HEK293 (cell line): ENCODE data around the gene CADM4.

ENCODE experiments used
- CTCF ChIA-PET: fragments of 350-600 bp; formaldehyde crosslinking; extraction: SDS; loops from one replicate; lab custom pipeline; 2021; ENCODE audit warnings: antibody characterized with exemption; lab: Yijun Ruan, JAX
- POLR2A ChIA-PET: fragments of 300-600 bp; formaldehyde crosslinking; extraction: SDS; loops from one replicate; lab custom pipeline; 2020; ENCODE audit warnings: antibody characterized with exemption, inconsistent platforms; lab: Yijun Ruan, JAX
- H3K27ac ChIP-seq: fragments of 200-500 bp; sonication (Bioruptor generic); 2 replicates; pipeline ENCODE4 v1.5.1; 2014; ENCODE audit warnings: low read depth, low read length, control low read depth, inconsistent platforms; ENCODE audit errors: extremely low read depth
- H3K36me3 ChIP-seq, 2 experiments: fragments of 200-500 bp in 1 of 2; sonication (Bioruptor generic) in 1 of 2; 1 replicate in 1 of 2; 2 replicates in 1 of 2; pipeline ENCODE4 v1.5.1; 2014 to 2017; ENCODE audit warnings: inconsistent platforms in 2 of 2, low read length in 2 of 2; ENCODE audit not compliant: control insufficient read depth in 2 of 2, insufficient read depth in 1 of 2
- H3K4me1 ChIP-seq: fragments of 200-500 bp; sonication (Bioruptor generic); 2 replicates; pipeline ENCODE4 v1.5.1; 2014; ENCODE audit warnings: mild to moderate bottlenecking, low read length, inconsistent platforms; ENCODE audit not compliant: control insufficient read depth, insufficient read depth
- H3K4me3 ChIP-seq: 2 replicates; pipeline ENCODE4 v1.5.1; 2011; ENCODE audit warnings: low read depth, mild to moderate bottlenecking, control low read depth, low read length, moderate library complexity
- H3K9me3 ChIP-seq: fragments of 200-500 bp; sonication (Bioruptor generic); 2 replicates; pipeline ENCODE4 v1.5.1; 2014; ENCODE audit warnings: low read depth, low read length, inconsistent platforms; ENCODE audit not compliant: control insufficient read depth, insufficient read depth
- EGR2 ChIP-seq: fragments of 450-650 bp; formaldehyde crosslinking; IDR thresholded peaks from 2 replicates; pipeline ENCODE4 v1.5.1; 2016; ENCODE audit warnings: low read depth, missing biosample characterization, missing genetic modification characterization
- OSR2 ChIP-seq: fragments of 450-650 bp; formaldehyde crosslinking; IDR thresholded peaks from 2 replicates; pipeline ENCODE4 v1.5.1; 2016; ENCODE audit warnings: missing biosample characterization, missing genetic modification characterization
- SCRT1 ChIP-seq: fragments of 450-650 bp; formaldehyde crosslinking; IDR thresholded peaks from 2 replicates; pipeline ENCODE4 v1.5.1; 2016; ENCODE audit warnings: missing biosample characterization, missing genetic modification characterization, borderline replicate concordance
- SCRT2 ChIP-seq: fragments of 450-650 bp; formaldehyde crosslinking; IDR thresholded peaks from 2 replicates; pipeline ENCODE4 v1.5.1; 2016; ENCODE audit warnings: missing biosample characterization, missing genetic modification characterization
- YY1 ChIP-seq: fragments of 450-650 bp; formaldehyde crosslinking; IDR thresholded peaks from 2 replicates; pipeline ENCODE4 v1.5.1; 2018; ENCODE audit warnings: missing biosample characterization, missing genetic modification characterization
- ZBTB6 ChIP-seq: fragments of 450-650 bp; formaldehyde crosslinking; IDR thresholded peaks from 2 replicates; pipeline ENCODE4 v1.5.1; 2017; ENCODE audit warnings: missing biosample characterization, missing genetic modification characterization
- ZFHX2 ChIP-seq: fragments of 450-650 bp; formaldehyde crosslinking; conservative IDR thresholded peaks from 2 replicates; pipeline ENCODE4 v1.5.1; 2016; ENCODE audit warnings: missing biosample characterization, missing genetic modification characterization
- ZNF121 ChIP-seq: fragments of 450-650 bp; formaldehyde crosslinking; IDR thresholded peaks from 2 replicates; pipeline ENCODE4 v1.5.1; 2016; ENCODE audit warnings: missing biosample characterization, missing genetic modification characterization
- ZNF266 ChIP-seq: fragments of 450-650 bp; formaldehyde crosslinking; IDR thresholded peaks from 2 replicates; pipeline ENCODE4 v1.5.1; 2016; ENCODE audit warnings: missing biosample characterization, missing genetic modification characterization, low read depth
- ZNF302 ChIP-seq: fragments of 450-650 bp; formaldehyde crosslinking; IDR thresholded peaks from 2 replicates; pipeline ENCODE4 v1.5.1; 2016; ENCODE audit warnings: missing biosample characterization, missing genetic modification characterization, low read depth
- ZNF391 ChIP-seq: fragments of 450-650 bp; formaldehyde crosslinking; IDR thresholded peaks from 2 replicates; pipeline ENCODE4 v1.5.1; 2016; ENCODE audit warnings: low read depth, missing biosample characterization, missing genetic modification characterization, borderline replicate concordance
- ZNF394 ChIP-seq: fragments of 450-650 bp; formaldehyde crosslinking; IDR thresholded peaks from 2 replicates; pipeline ENCODE4 v1.5.1; 2016; ENCODE audit warnings: missing biosample characterization, missing genetic modification characterization, mild to moderate bottlenecking, moderate library complexity, borderline replicate concordance
- ZNF571 ChIP-seq: fragments of 450-650 bp; formaldehyde crosslinking; IDR thresholded peaks from 2 replicates; pipeline ENCODE4 v1.5.0; 2017; ENCODE audit warnings: missing biosample characterization, missing genetic modification characterization
- ZNF768 ChIP-seq: fragments of 450-650 bp; formaldehyde crosslinking; IDR thresholded peaks from 2 replicates; pipeline ENCODE4 v1.5.1; 2018; ENCODE audit warnings: missing biosample characterization, mild to moderate bottlenecking, missing genetic modification characterization
- ZNF777 ChIP-seq: fragments of 450-650 bp; formaldehyde crosslinking; IDR thresholded peaks from 2 replicates; pipeline ENCODE4 v1.5.1; 2017; ENCODE audit warnings: missing biosample characterization, missing genetic modification characterization, borderline replicate concordance
- ZNF843 ChIP-seq: fragments of 450-650 bp; formaldehyde crosslinking; IDR thresholded peaks from 2 replicates; pipeline ENCODE4 v1.5.1; 2016; ENCODE audit warnings: missing biosample characterization, missing genetic modification characterization
- ZSCAN16 ChIP-seq: fragments of 450-650 bp; formaldehyde crosslinking; IDR thresholded peaks from 2 replicates; pipeline ENCODE4 v1.5.1; 2016; ENCODE audit warnings: missing biosample characterization, missing genetic modification characterization
- TF ChIP-seq, protein P1 (sequence below): fragments of 450-650 bp; formaldehyde crosslinking; conservative IDR thresholded peaks from 2 replicates; pipeline ENCODE4 v1.5.1; 2016; ENCODE audit warnings: low read depth, missing biosample characterization, missing genetic modification characterization
- TF ChIP-seq, protein P2 (sequence below): fragments of 450-650 bp; formaldehyde crosslinking; IDR thresholded peaks from 2 replicates; pipeline ENCODE4 v1.5.1; 2016; ENCODE audit warnings: missing biosample characterization, missing genetic modification characterization

CADM4 gene

GRCh38 chr19:43592800-43593350 is 46.8 kb downstream of the CADM4 start (continued):
- TF ChIP-seq OSR2 (no peak), ZNF391 (tag by site-specific recombination) (no peak)

DNA sequence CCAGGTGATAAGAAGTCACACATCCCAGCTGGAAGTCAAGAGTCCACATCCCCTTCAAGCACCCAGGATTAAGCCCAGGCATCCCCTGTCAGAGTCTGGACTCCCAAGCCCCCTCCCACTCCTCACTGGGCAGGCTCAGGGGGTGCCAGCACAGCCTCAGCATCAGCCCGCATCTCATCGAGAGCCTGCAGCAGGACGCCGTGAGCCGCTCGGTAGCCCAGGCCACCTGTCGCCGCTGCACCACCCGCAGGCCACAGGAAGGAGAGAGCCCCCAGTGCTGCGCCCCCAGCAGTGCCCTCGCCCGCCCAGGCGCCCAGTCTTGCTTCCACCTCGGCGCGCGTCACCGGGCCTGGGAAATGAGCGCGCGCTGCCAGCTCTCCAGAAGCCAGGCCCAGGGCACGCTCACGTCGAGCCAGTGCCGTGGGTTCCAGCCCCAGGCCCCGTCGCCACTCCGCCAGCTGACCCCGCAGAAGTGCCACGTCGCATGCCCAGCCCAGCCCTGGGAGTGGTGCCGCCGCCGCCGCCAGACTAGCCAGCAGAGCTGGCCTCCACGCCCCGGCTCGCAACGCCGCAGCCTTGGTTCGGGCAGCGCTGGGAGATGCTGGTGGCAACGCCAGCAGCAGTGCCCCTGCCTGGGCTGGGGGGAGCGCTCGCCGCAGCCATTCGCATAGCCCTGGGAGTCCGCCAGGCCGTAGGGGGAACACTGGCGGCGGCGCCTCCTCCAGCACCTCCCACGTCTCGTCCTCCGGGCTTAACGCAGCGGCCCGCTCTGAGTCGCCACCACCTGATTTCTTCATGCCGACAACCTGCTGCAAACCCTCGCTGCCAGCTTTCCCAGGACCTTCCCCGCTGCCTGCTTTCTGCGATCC is 47.5 kb downstream of the CADM4 start:
- ChIA-PET POLR2A (interaction anchor here (1.2 kb wide), 1 partner anchor 76 kb away, joined by 3 read pairs; no protein-coding TSS in a partner anchor), CTCF (interaction anchor here (6.1 kb wide), 1 partner anchor 35 kb away, joined by 91 read pairs; no protein-coding TSS in a partner anchor)
- H3K9me3 ChIP-seq = no peaks in the 10 kb centered on the region

DNA sequence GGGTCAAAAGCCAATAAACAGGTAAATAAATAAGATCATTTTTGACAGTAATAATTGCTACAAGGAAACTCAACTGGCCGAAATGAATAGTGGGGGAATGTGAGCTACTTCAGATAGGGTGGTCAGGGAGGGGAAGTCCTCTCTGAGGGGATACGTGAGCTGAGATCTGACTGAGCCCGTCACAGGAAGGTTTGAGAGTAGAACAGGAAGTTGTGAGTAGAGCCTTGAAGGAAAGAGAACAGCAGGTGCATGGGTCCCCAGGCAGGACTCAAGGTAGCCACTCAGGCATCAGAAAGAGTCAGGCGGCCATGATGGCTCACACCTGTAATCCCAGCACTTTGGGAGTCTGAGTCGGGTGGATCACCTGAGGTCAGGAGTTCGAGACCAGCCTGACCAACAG is 50.0 kb downstream of the CADM4 start:
- CTCF ChIA-PET = no interaction called here
- POLR2A ChIA-PET = interaction anchor here (1.9 kb wide), 1 partner anchor 79 kb away, joined by 5 read pairs; no protein-coding TSS in a partner anchor
- peaks cover 4% of the 10 kb centered on the region; the same call in 1 of the 2 replicates for H3K4me1 ChIP-seq
- no peak overlapping the region for H3K4me3 ChIP-seq
- peaks cover 55 to 71% of the 10 kb centered on the region in 2 experiments for H3K36me3 ChIP-seq
- no peaks in the 10 kb centered on the region for H3K9me3 ChIP-seq
- no peak for TF ChIP-seq ZNF571 (tag by site-specific recombination)
- TF ChIP-seq ZNF121 (tag by site-specific recombination) = 0 out of 2 replicates have a peak, but pooled peaks have one; percentile 12
- no peak for TF ChIP-seq ZNF843
- no peak overlapping the region for H3K27ac ChIP-seq

More for the DNA sequence above, 47.5 kb downstream of the CADM4 start:
- Histone ChIP-seq H3K36me3 (peaks cover 51 to 62% of the 10 kb centered on the region in 2 experiments), H3K27ac (no peak overlapping the region), H3K4me1 (peaks cover 15% of the 10 kb centered on the region), H3K4me3 (no peak overlapping the region)
- TF ChIP-seq SCRT1 (tag by site-specific recombination) = peak; percentile 88
- TF ChIP-seq ZNF302 (tag by site-specific recombination) = no peak
- TF ChIP-seq, protein P1, sequence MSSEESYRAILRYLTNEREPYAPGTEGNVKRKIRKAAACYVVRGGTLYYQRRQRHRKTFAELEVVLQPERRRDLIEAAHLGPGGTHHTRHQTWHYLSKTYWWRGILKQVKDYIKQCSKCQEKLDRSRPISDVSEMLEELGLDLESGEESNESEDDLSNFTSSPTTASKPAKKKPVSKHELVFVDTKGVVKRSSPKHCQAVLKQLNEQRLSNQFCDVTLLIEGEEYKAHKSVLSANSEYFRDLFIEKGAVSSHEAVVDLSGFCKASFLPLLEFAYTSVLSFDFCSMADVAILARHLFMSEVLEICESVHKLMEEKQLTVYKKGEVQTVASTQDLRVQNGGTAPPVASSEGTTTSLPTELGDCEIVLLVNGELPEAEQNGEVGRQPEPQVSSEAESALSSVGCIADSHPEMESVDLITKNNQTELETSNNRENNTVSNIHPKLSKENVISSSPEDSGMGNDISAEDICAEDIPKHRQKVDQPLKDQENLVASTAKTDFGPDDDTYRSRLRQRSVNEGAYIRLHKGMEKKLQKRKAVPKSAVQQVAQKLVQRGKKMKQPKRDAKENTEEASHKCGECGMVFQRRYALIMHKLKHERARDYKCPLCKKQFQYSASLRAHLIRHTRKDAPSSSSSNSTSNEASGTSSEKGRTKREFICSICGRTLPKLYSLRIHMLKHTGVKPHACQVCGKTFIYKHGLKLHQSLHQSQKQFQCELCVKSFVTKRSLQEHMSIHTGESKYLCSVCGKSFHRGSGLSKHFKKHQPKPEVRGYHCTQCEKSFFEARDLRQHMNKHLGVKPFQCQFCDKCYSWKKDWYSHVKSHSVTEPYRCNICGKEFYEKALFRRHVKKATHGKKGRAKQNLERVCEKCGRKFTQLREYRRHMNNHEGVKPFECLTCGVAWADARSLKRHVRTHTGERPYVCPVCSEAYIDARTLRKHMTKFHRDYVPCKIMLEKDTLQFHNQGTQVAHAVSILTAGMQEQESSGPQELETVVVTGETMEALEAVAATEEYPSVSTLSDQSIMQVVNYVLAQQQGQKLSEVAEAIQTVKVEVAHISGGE (tag by site-specific recombination) = no peak
- TF ChIP-seq EGR2 (tag by site-specific recombination) = peak; percentile 41; the same call in 1 of the 2 replicates
- 0 out of 2 replicates have a peak, but pooled peaks have one; percentile 29 for TF ChIP-seq ZFHX2 (tag by site-specific recombination)
- TF ChIP-seq ZBTB6 = no peak
- peak; percentile 96 for TF ChIP-seq SCRT2 (tag by site-specific recombination)
- no peak for TF ChIP-seq ZSCAN16

GRCh38 chr19:43589277-43589676 is 50.4 kb downstream of the CADM4 start:
- POLR2A ChIA-PET = interaction anchor here (1.9 kb wide), 1 partner anchor 79 kb away, joined by 5 read pairs; no protein-coding TSS in a partner anchor
- Histone ChIP-seq H3K9me3 (no peaks in the 10 kb centered on the region), H3K4me1 (peaks cover 4% of the 10 kb centered on the region; the same call in 1 of the 2 replicates), H3K27ac (no peak overlapping the region), H3K4me3 (no peak overlapping the region), H3K36me3 (peaks cover 54 to 68% of the 10 kb centered on the region in 2 experiments)
- CTCF ChIA-PET = interaction anchor here (0.6 to 1.8 kb wide), 4 partner anchors 34 to 987 kb away, joined by 3 to 11 read pairs (median 4); no protein-coding TSS in a partner anchor
- TF ChIP-seq, protein P2, sequence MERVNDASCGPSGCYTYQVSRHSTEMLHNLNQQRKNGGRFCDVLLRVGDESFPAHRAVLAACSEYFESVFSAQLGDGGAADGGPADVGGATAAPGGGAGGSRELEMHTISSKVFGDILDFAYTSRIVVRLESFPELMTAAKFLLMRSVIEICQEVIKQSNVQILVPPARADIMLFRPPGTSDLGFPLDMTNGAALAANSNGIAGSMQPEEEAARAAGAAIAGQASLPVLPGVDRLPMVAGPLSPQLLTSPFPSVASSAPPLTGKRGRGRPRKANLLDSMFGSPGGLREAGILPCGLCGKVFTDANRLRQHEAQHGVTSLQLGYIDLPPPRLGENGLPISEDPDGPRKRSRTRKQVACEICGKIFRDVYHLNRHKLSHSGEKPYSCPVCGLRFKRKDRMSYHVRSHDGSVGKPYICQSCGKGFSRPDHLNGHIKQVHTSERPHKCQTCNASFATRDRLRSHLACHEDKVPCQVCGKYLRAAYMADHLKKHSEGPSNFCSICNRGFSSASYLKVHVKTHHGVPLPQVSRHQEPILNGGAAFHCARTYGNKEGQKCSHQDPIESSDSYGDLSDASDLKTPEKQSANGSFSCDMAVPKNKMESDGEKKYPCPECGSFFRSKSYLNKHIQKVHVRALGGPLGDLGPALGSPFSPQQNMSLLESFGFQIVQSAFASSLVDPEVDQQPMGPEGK (tag by site-specific recombination) = no peak
- TF ChIP-seq ZFHX2 (tag by site-specific recombination) (peak; percentile 54), YY1 (tag by site-specific recombination) (no peak), ZNF394 (tag by site-specific recombination) (no peak), ZNF777 (tag by site-specific recombination) (no peak), ZBTB6 (no peak), ZNF768 (tag by site-specific recombination) (no peak), ZNF266 (no peak), ZNF121 (tag by site-specific recombination) (peak; percentile 88)
